Hematopoietic multipotent progenitor cell treated with erythropoietin and hydrocortisone succinate and interleukin-3 and kit ligand, for 6 days (in vitro differentiated cells): Measurements from ENCODE around the gene UTP11.
A peak's percentile ranks its signal among the peaks of the same experiment; 100 is the strongest.

Source experiments
- DNase-seq: peaks from one replicate; pipeline ENCODE4 v3.0.0-alpha.2; 2015

The UTP11 gene

GRCh38 chr1:38047603-38048141 is 35.1 kb downstream of the UTP11 start:
- no peak for DNase-seq

- DNase-seq: no peak
These were observed 38.0 kb downstream of the UTP11 start for GRCh38 chr1:38050397-38051078.

GRCh38 chr1:38051079-38051543 is 38.6 kb downstream of the UTP11 start:
- DNase-seq: no peak

GRCh38 chr1:38052750-38053415 is 40.3 kb downstream of the UTP11 start:
- DNase-seq: no peak

GRCh38 chr1:38053416-38054091 is 41.0 kb downstream of the UTP11 start:
- DNase-seq: no peak

GRCh38 chr1:38055398-38055797 is 42.9 kb downstream of the UTP11 start:
- no peak for DNase-seq

GRCh38 chr1:38055965-38056364 is 43.4 kb downstream of the UTP11 start:
- DNase-seq: no peak

GRCh38 chr1:38059635-38060250 is 47.2 kb downstream of the UTP11 start:
- DNase-seq: no peak

- DNase-seq: peak; percentile 63
These were observed 48.0 kb downstream of the UTP11 start for GRCh38 chr1:38060498-38060897.

- no peak for DNase-seq
These were observed 48.8 kb downstream of the UTP11 start for GRCh38 chr1:38061290-38061689.

GRCh38 chr1:38061883-38062328 is 49.4 kb downstream of the UTP11 start:
- no peak for DNase-seq

GRCh38 chr1:38062361-38063288 is 50.1 kb downstream of the UTP11 start:
- no peak for DNase-seq

GRCh38 chr1:38063616-38064015 is 51.1 kb downstream of the UTP11 start:
- no peak for DNase-seq

- no peak for DNase-seq
These were observed 51.8 kb downstream of the UTP11 start for GRCh38 chr1:38064197-38064903.

- peak; percentile 34 for DNase-seq
These were observed 55.9 kb downstream of the UTP11 start for GRCh38 chr1:38068220-38068979.

GRCh38 chr1:38068980-38069340 is 56.4 kb downstream of the UTP11 start:
- no peak for DNase-seq

GRCh38 chr1:38071312-38072256 is 59.0 kb downstream of the UTP11 start:
- peak; percentile 66 for DNase-seq

- no peak for DNase-seq
These were observed 60.3 kb downstream of the UTP11 start for GRCh38 chr1:38072858-38073257.

GRCh38 chr1:38073534-38074301 is 61.2 kb downstream of the UTP11 start:
- no peak for DNase-seq
